Gastrocnemius medialis (tissue), 4 donors: ENCODE data around the gene TMEM201. TPM values are rescaled to one million over a fixed set of nuclear protein-coding genes. Genes with fewer than 3 reads are reported as not detected.

ENCODE experiments used
- ATAC-seq, 2 donors: fragments of 150-250 bp; one replicate each; pipeline ENCODE4 v1.9.1; 2016
- DNase-seq, 2 donors: peaks; one replicate each; pipeline ENCODE4 v3.0.0-alpha.2; 2019
- H3K27ac ChIP-seq, 4 donors: fragments of 200-600 bp; sonication (generic); 1 replicate in 1 of 4; 2 replicates in 3 of 4; pipeline ENCODE4 v1.5.1; 2016 to 2018; ENCODE audit warnings: mild to moderate bottlenecking in 2 of 4, moderate library complexity in 1 of 4
- H3K27me3 ChIP-seq, 3 donors: fragments of 200-600 bp; sonication (generic) in 2 of 3; 1 replicate in 1 of 3; 2 replicates in 2 of 3; pipeline versions ENCODE4 v1.5.1 to v1.6.0; 2016 to 2019; ENCODE audit warnings: mild to moderate bottlenecking in 1 of 3, moderate library complexity in 1 of 3
- H3K36me3 ChIP-seq, 2 donors: fragments of 200-600 bp; sonication (generic) in 1 of 2; one replicate each; pipeline ENCODE4 v1.5.1; 2017 to 2018
- H3K4me1 ChIP-seq, 2 donors: fragments of 200-600 bp; sonication (generic) in 1 of 2; one replicate each; pipeline ENCODE4 v1.5.1; 2016 to 2017; ENCODE audit warnings: mild to moderate bottlenecking in 2 of 2
- H3K4me3 ChIP-seq, 4 donors: fragments of 200-600 bp; sonication (generic) in 3 of 4; 1 replicate in 1 of 4; 2 replicates in 3 of 4; pipeline ENCODE4 v1.5.1; 2016 to 2019; ENCODE audit warnings: mild to moderate bottlenecking in 2 of 4
- H3K9me3 ChIP-seq, 3 donors: fragments of 200-600 bp; sonication (generic) in 2 of 3; 1 replicate in 1 of 3; 2 replicates in 2 of 3; pipeline ENCODE4 v1.5.1; 2016 to 2019
- CTCF ChIP-seq, 5 experiments: fragments of 450-650 bp in 3 of 5; fragments of 200-600 bp in 2 of 5; sonication (generic) in 2 of 5; IDR thresholded peaks in 4 of 5; conservative IDR thresholded peaks in 1 of 5; 1 replicate in 4 of 5; 2 replicates in 1 of 5; pipeline ENCODE4 v1.5.1; 2016 to 2019; ENCODE audit warnings: antibody characterized with exemption in 5 of 5, mild to moderate bottlenecking in 3 of 5, moderate library complexity in 3 of 5
- POLR2A ChIP-seq, 2 donors: fragments of 450-650 bp; IDR thresholded peaks; one replicate each; pipeline ENCODE4 v1.6.1; 2017; ENCODE audit warnings: antibody characterized with exemption in 2 of 2, mild to moderate bottlenecking in 2 of 2, moderate library complexity in 2 of 2
- in situ Hi-C, 4 donors: fragments of 200-750 bp; cut with MboI; loops; one replicate each; pipeline versions ENCODE4 v1.15.0 to v1.8.0; 2017; ENCODE audit warnings: low sequenced_read_pairs in 4 of 4
- intact Hi-C: fragments of 100-400 bp; cut with DNase I; formaldehyde crosslinking; loops from one replicate; pipeline ENCODE4 v1.15.1; 2023; ENCODE audit warnings: low total_unique reads
- total RNA-seq, 4 donors: library from RNA; depleted of rRNA; stranded (reverse); fragments of >200 nt; gene quantifications; one replicate each; pipeline versions ENCODE4 v1.1.0 to v1.2.3, GENCODE V29; 2016

TMEM201 gene
- total RNA-seq, 4 donors from 2014 or later = 21.5 to 67.6 (median 31.7) TPM

- peaks cover 0 to 24% of the 10 kb centered on the region in 2 donors for H3K36me3 ChIP-seq
Measured at GRCh38 chr1:9606948-9607347, 18.2 kb downstream of the TMEM201 start.

GRCh38 chr1:9607352-9607751, 18.6 kb downstream of the TMEM201 start:
- Histone ChIP-seq H3K27me3 (no peaks in the 10 kb centered on the region), H3K27ac (no peak overlapping the region), H3K9me3 (no peaks in the 10 kb centered on the region), H3K4me1 (peaks cover 0 to 11% of the 10 kb centered on the region in 2 donors), H3K36me3 (peaks cover 0 to 24% of the 10 kb centered on the region in 2 donors), H3K4me3 (no peak overlapping the region)
- no peak for ATAC-seq
- intact Hi-C loops (no loop called here), in situ Hi-C loops (no loop called here)
- DNase-seq = no peak
- TF ChIP-seq POLR2A (IDR thresholded peaks at IDR 0.05) (no peak), CTCF (IDR thresholded peaks at IDR 0.05 in 4 of 5, conservative IDR thresholded peaks at IDR 0.05 in 1 of 5) (no peak)

More at GRCh38 chr1:9606948-9607347, 18.2 kb downstream of the TMEM201 start:
- H3K27ac ChIP-seq = no peak overlapping the region
- no peak overlapping the region for H3K4me3 ChIP-seq
- no peaks in the 10 kb centered on the region for H3K27me3 ChIP-seq
- ATAC-seq (peak; percentile 32 to 56), DNase-seq (peak in 1 of 2 donors; percentile 55)
- H3K4me1 ChIP-seq = peaks cover 0 to 11% of the 10 kb centered on the region in 2 donors
- intact Hi-C loops (no loop called here), in situ Hi-C loops (no loop called here)
- H3K9me3 ChIP-seq = no peaks in the 10 kb centered on the region
- TF ChIP-seq POLR2A (IDR thresholded peaks at IDR 0.05) = no peak
- no peak for TF ChIP-seq CTCF (IDR thresholded peaks at IDR 0.05 in 4 of 5, conservative IDR thresholded peaks at IDR 0.05 in 1 of 5)

- in situ Hi-C loops = no loop called here
- H3K36me3 ChIP-seq = peaks cover 0 to 20% of the 10 kb centered on the region in 2 donors
- no peak for TF ChIP-seq CTCF (IDR thresholded peaks at IDR 0.05 in 4 of 5, conservative IDR thresholded peaks at IDR 0.05 in 1 of 5)
- no peak for TF ChIP-seq POLR2A (IDR thresholded peaks at IDR 0.05)
Measured at GRCh38 chr1:9609998-9610397, 21.3 kb downstream of the TMEM201 start.

GRCh38 chr1:9610548-9610947, 21.8 kb downstream of the TMEM201 start:
- Histone ChIP-seq H3K36me3 (peaks cover 0 to 20% of the 10 kb centered on the region in 2 donors), H3K4me1 (peaks cover 0 to 11% of the 10 kb centered on the region in 2 donors), H3K9me3 (no peaks in the 10 kb centered on the region), H3K27ac (no peak overlapping the region), H3K27me3 (no peaks in the 10 kb centered on the region), H3K4me3 (no peak overlapping the region)
- in situ Hi-C loops = no loop called here
- intact Hi-C loops = no loop called here
- no peak for TF ChIP-seq CTCF (IDR thresholded peaks at IDR 0.05 in 4 of 5, conservative IDR thresholded peaks at IDR 0.05 in 1 of 5)
- TF ChIP-seq POLR2A (IDR thresholded peaks at IDR 0.05) = no peak
- no peak for DNase-seq
- no peak for ATAC-seq

More at GRCh38 chr1:9609998-9610397, 21.3 kb downstream of the TMEM201 start:
- Histone ChIP-seq H3K27ac (no peak overlapping the region), H3K27me3 (no peaks in the 10 kb centered on the region), H3K4me3 (no peak overlapping the region), H3K9me3 (no peaks in the 10 kb centered on the region), H3K4me1 (peaks cover 0 to 11% of the 10 kb centered on the region in 2 donors)
- ATAC-seq (no peak), DNase-seq (no peak)
- intact Hi-C loops = no loop called here

GRCh38 chr1:9611716-9612115, 23.0 kb downstream of the TMEM201 start:
- in situ Hi-C loops (no loop called here), intact Hi-C loops (no loop called here)
- Histone ChIP-seq H3K4me3 (no peak overlapping the region), H3K9me3 (no peaks in the 10 kb centered on the region), H3K27me3 (no peaks in the 10 kb centered on the region), H3K36me3 (peaks cover 0 to 20% of the 10 kb centered on the region in 2 donors), H3K27ac (no peak overlapping the region), H3K4me1 (peaks cover 0 to 7% of the 10 kb centered on the region in 2 donors)
- ATAC-seq (no peak), DNase-seq (no peak)
- no peak for TF ChIP-seq POLR2A (IDR thresholded peaks at IDR 0.05)
- TF ChIP-seq CTCF (IDR thresholded peaks at IDR 0.05 in 4 of 5, conservative IDR thresholded peaks at IDR 0.05 in 1 of 5) = no peak
